Neural cell (in vitro differentiated cells): ENCODE data around the gene MRPS15.

Experiments used
- CTCF ChIP-seq: fragments of 450-650 bp; IDR thresholded peaks from 2 replicates; pipeline ENCODE4 v1.5.1; 2014; ENCODE audit warnings: antibody characterized with exemption, mild to moderate bottlenecking, moderate library complexity; ENCODE audit not compliant: poor library complexity, severe bottlenecking
- EP300 ChIP-seq: fragments of 450-650 bp; conservative IDR thresholded peaks from 2 replicates; pipeline ENCODE4 v1.6.1; 2014; ENCODE audit warnings: antibody characterized with exemption, mild to moderate bottlenecking, moderate library complexity; ENCODE audit not compliant: poor library complexity, severe bottlenecking
- RAD21 ChIP-seq: fragments of 450-650 bp; conservative IDR thresholded peaks from 2 replicates; pipeline ENCODE4 v1.6.1; 2014; ENCODE audit warnings: antibody characterized with exemption, mild to moderate bottlenecking, moderate library complexity

GRCh38 chr1:36481091-36481490 lies 16.9 kb upstream of the MRPS15 start:
- no peak for TF ChIP-seq EP300
- no peak for TF ChIP-seq CTCF
- TF ChIP-seq RAD21: no peak
